EH (cell line): ENCODE measurements around the gene ILRUN.
"Not testable (repeated sequence)": the region's sequence is repeated elsewhere in the genome, so short reads cannot be mapped to it uniquely, and the experiment has no call there.

Source experiments
- DNase-seq: peaks from one replicate; pipeline ENCODE4 v3.0.0-alpha.2; 2015; ENCODE audit warnings: low read depth

Gene ILRUN

DNA sequence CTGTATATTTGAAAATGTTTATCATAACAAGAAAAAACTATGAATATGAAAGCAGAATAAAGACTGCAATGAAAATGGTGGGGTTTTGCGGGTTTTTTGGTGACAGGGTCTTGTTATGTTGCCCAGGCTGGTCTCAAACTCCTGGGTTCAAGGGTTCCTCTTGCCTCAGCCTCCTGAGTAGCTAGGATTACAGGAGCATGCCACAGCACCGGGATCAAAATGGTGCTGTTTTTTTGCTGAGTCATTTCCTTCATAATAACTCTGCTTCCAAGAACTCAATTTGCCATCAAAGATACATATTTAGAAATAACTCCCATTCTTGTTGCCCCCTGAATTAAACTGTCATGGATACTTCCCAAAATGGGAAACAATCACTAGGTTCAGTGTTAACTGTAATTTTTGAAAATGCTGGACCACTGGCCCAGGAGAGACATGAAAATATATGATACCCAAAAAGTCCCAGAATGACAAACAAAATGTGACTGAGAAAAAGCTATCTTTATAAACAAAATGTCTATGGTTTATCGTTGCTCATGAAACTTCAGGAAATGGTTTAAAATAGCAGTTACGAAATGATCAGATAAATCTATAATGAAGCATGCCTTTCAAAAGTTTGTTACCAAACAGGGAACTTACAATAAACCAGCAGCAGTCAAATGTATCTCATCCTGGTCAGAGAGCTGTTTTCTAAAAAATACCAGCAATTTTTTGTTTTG is 32.2 kb downstream of the ILRUN start:
- peak; percentile 62 for DNase-seq

DNA sequence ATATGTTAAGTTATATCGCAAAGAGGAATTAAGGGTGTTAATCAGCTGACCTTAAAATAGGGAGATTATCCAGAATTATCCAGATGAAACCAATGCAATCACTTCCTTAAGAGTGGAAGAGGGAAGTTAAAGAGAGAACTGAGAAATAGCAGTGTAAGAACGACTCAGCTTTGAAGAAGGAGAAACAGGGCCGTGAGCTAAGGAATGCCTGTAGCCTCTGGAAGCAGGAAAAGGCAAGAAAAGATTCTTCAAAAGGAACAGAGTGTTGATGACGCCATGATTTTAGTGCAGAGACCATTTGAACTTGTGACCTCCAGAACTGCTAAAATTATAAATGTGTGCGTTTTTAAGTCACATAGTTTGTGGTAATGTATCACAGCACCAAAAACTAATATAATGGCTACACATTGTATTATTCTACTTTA is 32.7 kb downstream of the ILRUN start:
- DNase-seq, result peak; percentile 55

DNA sequence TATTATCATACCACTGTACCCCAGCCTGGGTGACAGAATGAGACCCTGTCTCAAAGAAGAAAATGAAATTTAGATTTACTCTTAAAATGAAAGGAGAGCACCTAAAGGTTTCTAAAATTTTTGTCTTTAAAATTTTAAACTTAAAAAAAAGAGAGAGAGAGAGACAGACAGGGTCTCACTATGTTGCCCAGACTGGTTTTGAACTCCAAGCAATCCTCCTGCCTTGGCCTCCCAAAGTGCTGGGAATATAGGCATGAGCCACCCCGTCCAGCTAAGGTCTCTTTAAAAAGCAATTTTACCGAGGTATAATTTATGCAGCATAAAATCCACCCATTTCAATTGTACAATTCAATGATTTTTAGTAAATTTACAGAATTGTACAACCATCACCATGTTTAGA is 33.2 kb downstream of the ILRUN start:
- DNase-seq, result no peak

DNA sequence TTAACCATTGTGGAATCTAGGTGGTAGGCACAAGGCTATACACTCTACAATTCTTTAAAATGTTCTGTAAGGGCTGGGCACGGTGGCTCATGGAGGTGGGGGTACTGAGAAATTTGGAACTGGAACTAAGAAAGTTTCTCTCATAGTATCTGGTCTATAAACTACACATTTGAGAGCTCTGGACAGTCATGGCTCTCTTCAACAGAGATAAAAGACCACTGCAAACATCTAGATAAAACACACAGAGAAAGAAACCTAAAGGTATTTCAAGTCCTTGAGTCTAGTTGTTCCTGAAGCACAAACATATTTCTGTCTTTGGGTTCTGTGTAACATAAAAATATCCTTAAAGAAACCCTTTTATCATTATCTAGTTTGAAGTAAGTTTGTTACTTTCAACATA is 35.2 kb downstream of the ILRUN start:
- no peak for DNase-seq

DNA sequence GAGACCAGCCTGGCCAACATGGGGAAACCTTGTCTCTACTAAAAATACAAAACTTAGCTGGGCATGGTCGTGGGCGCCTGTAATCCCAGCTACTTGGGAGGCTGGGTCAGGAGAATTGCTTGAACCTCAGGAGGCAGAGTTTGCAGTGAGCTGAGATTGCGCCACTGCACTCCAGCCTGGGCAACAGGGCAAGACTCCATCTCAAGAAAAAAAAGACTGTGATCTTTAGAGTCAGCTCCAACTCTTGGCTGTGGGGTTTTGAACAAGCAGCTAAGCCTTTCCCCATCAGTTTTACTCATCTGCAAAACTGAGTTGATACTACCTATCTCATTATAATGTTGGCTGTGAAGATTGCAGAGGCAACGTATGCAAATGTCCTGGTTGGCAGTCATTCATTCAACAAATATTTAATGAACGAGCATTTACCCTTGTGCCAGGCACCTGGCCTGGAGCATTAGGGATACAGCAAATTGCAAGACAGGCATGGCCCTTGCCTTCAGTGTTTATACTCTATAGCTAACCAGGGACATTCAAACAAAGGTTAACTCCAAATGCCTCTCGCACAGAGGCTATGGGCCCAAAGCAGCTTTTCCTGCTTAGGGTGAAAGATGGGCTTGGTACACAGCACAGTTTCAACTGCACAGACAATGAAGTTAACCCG is 37.8 kb downstream of the ILRUN start:
- no peak for DNase-seq

DNA sequence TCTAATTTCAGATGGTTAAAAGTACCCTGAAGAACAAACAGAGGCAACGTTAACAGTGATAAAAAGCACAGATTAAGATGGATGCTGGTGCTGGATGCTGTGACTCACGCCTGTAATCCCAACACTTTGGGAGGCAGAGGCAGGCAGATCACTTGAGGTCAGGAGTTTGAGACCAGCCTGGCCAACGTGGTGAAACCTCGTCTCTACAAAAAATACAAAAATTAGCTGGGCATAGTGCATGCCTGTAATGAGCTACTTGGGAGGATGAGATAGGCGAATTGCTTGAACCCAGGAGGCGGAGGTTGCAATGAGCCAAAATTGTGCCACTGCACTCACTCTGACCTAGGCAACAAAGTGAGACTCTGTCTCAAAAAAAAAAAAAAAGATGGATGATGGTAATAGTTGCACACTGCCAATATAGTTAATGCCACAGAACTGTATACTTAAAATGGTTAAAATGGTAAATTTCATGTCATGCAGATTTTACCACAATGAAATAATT is 38.5 kb downstream of the ILRUN start:
- peak; percentile 67 for DNase-seq

DNA sequence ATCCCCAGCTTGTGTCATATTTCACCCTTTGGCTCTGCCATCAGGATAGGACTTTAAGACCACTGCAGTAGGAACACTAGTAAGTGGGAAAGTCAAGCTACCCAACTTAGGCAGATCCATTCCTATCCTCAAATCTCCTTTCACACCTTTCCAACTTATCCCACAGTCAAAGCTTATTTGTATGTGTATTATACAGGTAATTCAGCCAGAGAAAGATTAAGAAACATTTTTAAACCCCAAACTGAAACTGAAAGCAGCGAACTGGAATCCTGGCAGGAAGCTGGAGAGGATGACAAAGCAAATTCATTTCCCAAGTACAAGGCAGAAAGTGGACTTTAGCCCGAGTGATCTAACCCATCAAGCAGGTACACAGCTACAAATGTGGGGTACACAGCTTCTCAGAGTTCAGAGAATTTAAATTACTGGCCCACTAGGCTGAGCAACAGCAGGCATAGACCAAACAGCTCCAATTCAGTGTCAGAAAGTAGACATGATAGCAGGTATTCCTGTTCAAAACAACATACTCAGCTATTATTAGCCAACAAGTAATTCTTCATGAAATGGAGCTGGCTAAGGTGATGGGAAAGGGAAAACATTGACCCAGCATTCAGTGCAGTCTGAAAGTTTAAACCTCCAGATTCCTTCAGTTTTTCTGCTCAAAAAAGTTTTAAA is 39.1 kb downstream of the ILRUN start:
- DNase-seq, result peak; percentile 88

DNA sequence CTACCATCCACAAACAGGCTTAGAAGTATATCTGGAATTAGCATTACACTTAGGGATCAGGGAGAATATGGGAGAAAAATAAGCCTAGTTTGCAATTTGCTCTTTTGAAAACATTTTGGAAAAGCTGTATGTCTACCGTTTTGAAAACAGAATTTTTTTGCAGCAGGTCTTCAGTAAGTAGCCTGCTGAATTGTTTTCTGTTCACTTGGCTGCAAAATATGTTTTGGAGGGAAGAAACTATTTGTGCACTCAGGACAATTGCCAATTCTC is 39.6 kb downstream of the ILRUN start:
- DNase-seq, result peak; percentile 86

DNA sequence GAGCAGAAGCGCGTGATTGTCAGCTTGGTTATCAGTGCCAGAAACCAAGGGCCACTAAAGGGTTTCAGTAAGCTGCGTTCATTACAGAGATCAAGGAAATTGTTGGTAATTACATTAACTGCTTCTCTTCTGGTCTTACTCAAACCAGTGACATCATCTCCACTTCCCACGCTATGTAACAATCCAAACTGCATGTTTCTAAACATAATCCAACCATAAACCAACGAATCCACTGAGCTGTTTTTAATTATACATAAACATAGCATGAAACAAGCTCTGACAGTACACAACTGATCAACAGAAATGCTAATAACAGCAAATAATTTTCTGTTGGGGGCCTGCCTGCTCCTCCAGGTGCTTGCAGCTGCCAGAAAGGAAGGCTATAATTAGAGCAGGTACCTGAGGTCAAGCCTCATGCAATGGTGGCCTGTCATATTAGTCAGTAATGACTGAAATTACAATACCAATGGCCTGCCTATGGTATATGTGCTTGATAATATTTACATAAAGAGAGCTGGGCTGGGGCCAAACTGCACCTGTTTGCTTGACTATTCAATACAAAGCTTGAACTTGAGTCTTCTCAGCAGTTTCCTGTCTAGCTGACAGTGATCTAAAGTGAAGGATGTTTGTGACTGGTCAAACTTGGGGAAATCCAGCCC is 40.1 kb downstream of the ILRUN start:
- peak; percentile 83 for DNase-seq

DNA sequence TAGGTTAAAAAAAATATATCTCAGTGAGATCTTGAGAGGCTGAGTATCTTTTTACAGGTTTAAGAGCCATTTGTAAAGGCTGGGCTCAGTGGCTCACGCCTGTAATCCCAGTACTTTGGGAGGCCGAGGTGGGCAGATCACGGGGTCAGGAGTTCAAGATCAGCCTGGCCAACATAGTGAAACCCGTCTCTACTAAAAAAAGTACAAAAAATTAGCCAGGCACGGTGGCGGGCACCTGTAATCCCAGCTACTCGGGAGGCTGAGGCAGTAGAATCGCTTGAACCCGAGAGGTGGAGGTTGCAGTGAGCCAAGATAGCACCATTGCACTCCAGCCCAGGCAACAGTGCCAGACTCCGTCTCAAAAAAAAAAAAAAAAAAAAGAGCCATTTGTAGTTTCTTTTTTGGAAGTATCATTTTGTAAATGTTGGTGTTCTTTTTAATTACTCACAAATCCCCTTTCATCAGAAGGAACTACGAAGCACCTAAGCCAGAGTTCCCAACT is 40.6 kb downstream of the ILRUN start:
- not testable (repeated sequence) for DNase-seq

DNA sequence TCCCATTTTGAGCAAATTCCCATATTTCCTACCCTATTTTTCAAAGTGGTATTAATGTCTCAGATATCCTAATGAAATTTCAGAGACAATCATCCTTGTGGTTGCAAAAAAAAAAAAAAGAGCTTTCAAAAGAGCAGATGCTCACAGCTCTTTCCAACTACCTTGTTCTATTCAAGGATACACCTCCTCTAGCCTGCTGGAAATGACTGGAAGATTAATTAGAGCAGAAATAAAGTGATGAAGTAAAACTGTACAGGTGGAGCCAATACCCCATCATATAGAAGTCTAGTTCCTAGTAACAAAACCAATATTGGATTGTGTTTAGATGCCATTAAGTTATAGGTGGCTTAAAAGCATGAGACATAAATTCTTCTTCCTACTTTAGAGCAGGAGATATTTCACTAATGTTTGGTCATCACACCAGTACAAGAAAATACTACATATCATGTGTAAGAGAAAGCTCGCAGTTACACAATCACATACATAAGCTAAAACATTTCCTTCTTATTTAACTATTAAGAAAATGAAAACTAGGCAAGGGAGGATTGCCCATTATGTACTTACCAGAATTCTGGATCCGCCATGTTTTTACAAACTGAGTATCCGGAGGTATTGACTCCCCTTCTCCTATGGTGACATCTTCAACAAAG is 42.4 kb downstream of the ILRUN start:
- no peak for DNase-seq

DNA sequence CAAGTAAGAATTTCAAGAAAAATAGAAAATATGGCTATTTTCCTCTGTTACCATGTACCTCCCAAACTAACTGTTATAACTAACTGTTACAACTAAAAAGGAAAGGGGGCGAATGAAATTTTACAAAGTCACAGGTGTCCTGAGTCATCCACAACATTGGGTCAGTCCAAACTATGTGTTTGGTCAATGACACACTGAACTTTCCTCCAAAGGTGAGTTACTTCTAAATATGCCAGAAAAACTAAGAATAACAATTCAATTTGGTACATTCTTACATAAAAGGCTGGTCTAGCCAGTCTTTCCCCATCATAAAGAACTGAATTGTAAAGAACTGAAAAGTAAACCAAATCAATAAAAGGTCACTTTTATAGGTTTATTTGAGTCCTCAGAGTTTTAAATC is 44.3 kb downstream of the ILRUN start:
- no peak for DNase-seq

DNA sequence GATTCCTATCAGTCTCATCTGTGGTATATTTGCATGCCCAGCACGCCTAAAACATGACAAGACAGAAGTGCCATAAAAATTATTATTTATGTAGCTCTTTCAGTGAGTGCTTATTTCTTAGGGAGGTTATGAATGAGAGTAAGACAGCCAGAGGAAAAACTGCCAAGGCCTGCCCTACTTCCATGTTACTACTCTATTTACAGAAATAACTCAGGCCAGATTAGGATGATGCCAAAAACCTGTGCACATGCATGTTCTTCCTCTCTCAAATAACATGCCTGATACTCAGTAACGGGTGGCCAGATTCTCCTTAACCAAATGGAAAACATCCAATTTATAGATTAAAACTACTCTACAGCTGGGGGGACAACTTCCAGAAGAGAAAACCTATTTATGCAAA is 45.7 kb downstream of the ILRUN start:
- no peak for DNase-seq

DNA sequence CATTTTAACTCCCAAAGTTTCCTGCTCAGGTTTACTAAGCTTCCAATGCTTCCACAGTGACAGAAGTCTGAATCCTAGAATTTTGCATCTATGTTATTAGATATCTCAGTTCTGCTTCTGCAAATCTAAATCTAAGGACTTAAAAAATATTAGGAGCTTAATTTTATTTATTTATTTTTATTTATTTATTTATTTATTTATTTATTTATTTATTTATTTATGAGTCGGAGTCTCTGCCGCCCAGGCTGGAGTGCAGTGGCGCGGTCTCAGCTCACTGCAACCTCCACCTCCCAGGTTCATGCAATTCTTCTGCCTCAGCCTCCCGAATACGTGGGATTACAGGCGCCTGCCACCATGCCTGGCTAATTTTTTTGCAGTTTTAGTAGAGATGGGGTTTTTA is 46.3 kb downstream of the ILRUN start:
- DNase-seq, result not testable (repeated sequence)

DNA sequence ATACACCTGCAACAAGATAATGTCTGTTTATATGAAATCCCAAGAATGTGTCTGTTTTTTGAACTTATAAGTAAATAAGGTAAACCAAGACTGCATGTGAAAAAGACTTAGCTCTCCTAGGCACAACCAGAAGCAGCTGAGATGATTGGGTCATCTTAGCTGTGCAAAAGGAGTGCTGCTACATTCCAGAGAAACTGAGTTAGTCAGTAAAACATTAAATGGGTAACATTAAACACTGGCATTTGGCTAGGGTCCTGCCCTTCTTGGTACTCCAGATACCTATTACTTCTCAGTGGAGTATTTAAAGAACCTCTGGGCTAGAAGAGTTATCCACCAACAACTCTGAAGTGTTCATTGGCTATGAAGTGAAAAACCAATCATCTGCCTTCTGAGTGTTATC is 47.8 kb downstream of the ILRUN start:
- DNase-seq, result no peak
